HepG2 (cell line): ENCODE measurements around the gene ZCCHC24. TPM values are rescaled to one million over a fixed set of nuclear protein-coding genes. Genes with fewer than 3 reads are reported as not detected.

Experiments used
- ATF5 ChIP-seq: sonication (generic); formaldehyde crosslinking; IDR thresholded peaks from 2 replicates; pipeline ENCODE4 v1.4.0; 2020; ENCODE audit warnings: mild to moderate bottlenecking, low read depth, missing genetic modification reagents
- BATF2 ChIP-seq: sonication (generic); formaldehyde crosslinking; IDR thresholded peaks from 2 replicates; pipeline ENCODE4 v1.8.0; 2022; ENCODE audit warnings: mild to moderate bottlenecking, missing genetic modification reagents, moderate library complexity
- CERS6 ChIP-seq: sonication (generic); formaldehyde crosslinking; IDR thresholded peaks from 2 replicates; pipeline ENCODE4 v1.5.0; 2020; ENCODE audit warnings: missing genetic modification reagents
- GATAD1 ChIP-seq: IDR thresholded peaks from 2 replicates; pipeline ENCODE4 v1.6.1; 2016; ENCODE audit warnings: missing genetic modification reagents, missing compliant biosample characterization
- GZF1 ChIP-seq: sonication (generic); formaldehyde crosslinking; IDR thresholded peaks from 2 replicates; pipeline ENCODE4 v1.5.1; 2020; ENCODE audit warnings: mild to moderate bottlenecking, missing genetic modification reagents
- HOXD1 ChIP-seq: sonication (generic); formaldehyde crosslinking; IDR thresholded peaks from 2 replicates; pipeline ENCODE4 v1.5.0; 2020; ENCODE audit warnings: missing genetic modification reagents
- NFKB2 ChIP-seq: sonication (generic); formaldehyde crosslinking; IDR thresholded peaks from 2 replicates; pipeline ENCODE4 v1.4.0; 2020; ENCODE audit warnings: missing genetic modification reagents, borderline replicate concordance
- NR1H2 ChIP-seq: sonication (generic); formaldehyde crosslinking; IDR thresholded peaks from 2 replicates; pipeline ENCODE4 v1.8.1; 2022; ENCODE audit warnings: low read depth, missing genetic modification reagents, borderline replicate concordance
- PRDM15 ChIP-seq: sonication (generic); formaldehyde crosslinking; IDR thresholded peaks from 2 replicates; pipeline ENCODE4 v1.4.0; 2020; ENCODE audit warnings: missing genetic modification reagents
- RFX1 ChIP-seq: fragments of 450-650 bp; IDR thresholded peaks from 2 replicates; pipeline ENCODE4 v1.6.1; 2017
- SSRP1 ChIP-seq: IDR thresholded peaks from 2 replicates; pipeline ENCODE4 v1.6.1; 2016; ENCODE audit warnings: control low read depth
- TRAFD1 ChIP-seq: sonication (generic); formaldehyde crosslinking; IDR thresholded peaks from 2 replicates; pipeline ENCODE4 v1.5.1; 2020; ENCODE audit warnings: missing genetic modification reagents, mild to moderate bottlenecking, borderline replicate concordance
- ZFP90 ChIP-seq: sonication (generic); formaldehyde crosslinking; IDR thresholded peaks from 2 replicates; pipeline ENCODE4 v1.8.0; 2022; ENCODE audit warnings: missing genetic modification reagents, mild to moderate bottlenecking, inconsistent platforms, borderline replicate concordance
- ZNF230 ChIP-seq: sonication (generic); formaldehyde crosslinking; IDR thresholded peaks from 2 replicates; pipeline ENCODE4 v1.4.0; 2020; ENCODE audit warnings: mild to moderate bottlenecking, missing genetic modification reagents
- ZNF234 ChIP-seq: sonication (generic); formaldehyde crosslinking; conservative IDR thresholded peaks from 2 replicates; pipeline ENCODE4 v1.5.1; 2020; ENCODE audit warnings: mild to moderate bottlenecking, missing genetic modification reagents
- ZNF260 ChIP-seq: sonication (generic); formaldehyde crosslinking; IDR thresholded peaks from 2 replicates; pipeline ENCODE4 v1.4.0; 2020; ENCODE audit warnings: missing genetic modification reagents, low read depth, mild to moderate bottlenecking, borderline replicate concordance
- ZSCAN5A ChIP-seq: sonication (generic); formaldehyde crosslinking; IDR thresholded peaks from 2 replicates; pipeline ENCODE4 v1.8.0; 2022; ENCODE audit warnings: mild to moderate bottlenecking, missing genetic modification reagents, borderline replicate concordance
- polyA plus RNA-seq, 8 experiments: library from polyadenylated mRNA; depleted of rRNA in 3 of 8; stranded (reverse) in 7 of 8; unstranded in 1 of 8; fragments of >200 nt; fragmentation: Illumina TruSeq in 4 of 8; extraction: Trizol in 4 of 8; gene quantifications; 2 replicates each; pipeline versions ENCODE4 v1.2.1 to v1.2.3, GENCODE V29; 2011 to 2016; ENCODE audit warnings: low read depth in 4 of 8, missing spikeins in 1 of 8, mixed read lengths in 1 of 8; ENCODE audit not compliant: insufficient read depth in 1 of 8
- total RNA-seq, 5 experiments: library from RNA; depleted of rRNA; stranded (reverse); fragments of >200 nt; fragmentation: Illumina TruSeq; extraction: Trizol; gene quantifications; 2 replicates each; pipeline ENCODE4 v1.2.3, GENCODE V29; 2016; ENCODE audit warnings: low read depth in 1 of 5

Gene ZCCHC24
- total and polyA plus RNA-seq, 2 of the 13 experiments (the other 11 are each of a cell fraction or from before 2014, with no cell fraction given): 3.1 to 7.9 TPM

GRCh38 chr10:79380125-79380945 lies 65.1 kb downstream of the ZCCHC24 start (continued):
- TF ChIP-seq ZSCAN5A (no peak), SSRP1 (peak; percentile 90; the same call in 1 of the 2 replicates), CERS6 (no peak), PRDM15 (CRISPR knock-in tag) (no peak), TRAFD1 (CRISPR knock-in tag) (0 out of 2 replicates have a peak, but pooled peaks have one; percentile 43), GATAD1 (CRISPR knock-in tag) (0 out of 2 replicates have a peak, but pooled peaks have one; percentile 42), ZNF260 (CRISPR knock-in tag) (no peak), ATF5 (CRISPR knock-in tag) (no peak), HOXD1 (CRISPR knock-in tag) (no peak), ZNF234 (CRISPR knock-in tag) (no peak), RFX1 (no peak), ZNF230 (CRISPR knock-in tag) (0 out of 2 replicates have a peak, but pooled peaks have one; percentile 72), BATF2 (CRISPR knock-in tag) (no peak), NR1H2 (CRISPR knock-in tag) (no peak), GZF1 (CRISPR knock-in tag) (peak; percentile 81; the same call in 1 of the 2 replicates), ZFP90 (CRISPR knock-in tag) (no peak), NFKB2 (CRISPR knock-in tag) (peak; percentile 13; the same call in 1 of the 2 replicates)
